ENCODE data around the gene ZNF155. TPM values are rescaled to one million over a fixed set of nuclear protein-coding genes. Genes with fewer than 3 reads are reported as not detected.
A peak's percentile ranks its signal among the peaks of the same experiment; 100 is the strongest.

Gene ZNF155
- total RNA-seq, 1 experiment from 2014 or later, result 6.8 TPM

DNA sequence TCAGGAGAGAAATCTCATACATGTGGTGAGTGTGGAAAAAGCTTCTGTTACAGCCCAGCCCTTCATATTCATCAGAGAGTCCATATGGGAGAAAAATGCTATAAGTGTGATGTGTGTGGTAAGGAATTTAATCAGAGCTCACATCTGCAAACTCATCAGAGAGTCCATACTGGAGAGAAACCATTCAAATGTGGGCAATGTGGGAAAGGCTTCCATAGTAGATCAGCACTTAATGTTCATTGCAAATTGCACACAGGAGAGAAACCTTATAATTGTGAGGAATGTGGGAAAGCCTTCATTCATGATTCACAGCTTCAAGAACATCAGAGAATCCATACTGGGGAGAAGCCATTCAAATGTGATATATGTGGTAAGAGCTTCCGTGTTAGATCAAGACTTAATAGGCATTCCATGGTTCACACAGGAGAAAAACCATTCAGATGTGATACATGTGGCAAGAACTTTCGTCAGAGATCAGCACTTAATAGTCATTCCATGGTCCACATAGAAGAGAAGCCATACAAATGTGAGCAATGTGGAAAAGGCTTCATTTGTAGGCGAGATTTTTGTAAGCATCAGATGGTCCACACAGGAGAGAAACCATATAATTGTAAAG, 17.8 kb upstream of the ZNF155 start:
- H3K4me1 Mint-ChIP-seq (ENCODE audit: low read depth, unreplicated experiment), result no peaks in the 10 kb centered on the region
- no peaks in the 10 kb centered on the region for H3K27me3 Mint-ChIP-seq (ENCODE audit: unreplicated experiment)
- no peak overlapping the region for H3K4me3 Mint-ChIP-seq (ENCODE audit: low read depth, unreplicated experiment)
- TF ChIP-seq, protein P1, sequence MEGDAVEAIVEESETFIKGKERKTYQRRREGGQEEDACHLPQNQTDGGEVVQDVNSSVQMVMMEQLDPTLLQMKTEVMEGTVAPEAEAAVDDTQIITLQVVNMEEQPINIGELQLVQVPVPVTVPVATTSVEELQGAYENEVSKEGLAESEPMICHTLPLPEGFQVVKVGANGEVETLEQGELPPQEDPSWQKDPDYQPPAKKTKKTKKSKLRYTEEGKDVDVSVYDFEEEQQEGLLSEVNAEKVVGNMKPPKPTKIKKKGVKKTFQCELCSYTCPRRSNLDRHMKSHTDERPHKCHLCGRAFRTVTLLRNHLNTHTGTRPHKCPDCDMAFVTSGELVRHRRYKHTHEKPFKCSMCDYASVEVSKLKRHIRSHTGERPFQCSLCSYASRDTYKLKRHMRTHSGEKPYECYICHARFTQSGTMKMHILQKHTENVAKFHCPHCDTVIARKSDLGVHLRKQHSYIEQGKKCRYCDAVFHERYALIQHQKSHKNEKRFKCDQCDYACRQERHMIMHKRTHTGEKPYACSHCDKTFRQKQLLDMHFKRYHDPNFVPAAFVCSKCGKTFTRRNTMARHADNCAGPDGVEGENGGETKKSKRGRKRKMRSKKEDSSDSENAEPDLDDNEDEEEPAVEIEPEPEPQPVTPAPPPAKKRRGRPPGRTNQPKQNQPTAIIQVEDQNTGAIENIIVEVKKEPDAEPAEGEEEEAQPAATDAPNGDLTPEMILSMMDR (IDR thresholded peaks at IDR 0.05; ENCODE audit: unreplicated experiment), result no peak
- CTCF ChIA-PET, result no interaction called here
- BruUV-seq (replicated peaks), result no TSS peak
- no peak for DNase-seq
- no peak overlapping the region for H3K27ac Mint-ChIP-seq (ENCODE audit: unreplicated experiment)
- intact Hi-C loops (cut with micrococcal nuclease; ENCODE audit: unreplicated experiment), result no loop called here
- peaks cover 45% of the 10 kb centered on the region for H3K9me3 Mint-ChIP-seq (ENCODE audit: low read depth, unreplicated experiment)
- peaks cover 14% of the 10 kb centered on the region for H3K36me3 Mint-ChIP-seq (ENCODE audit: insufficient read depth, unreplicated experiment)

DNA sequence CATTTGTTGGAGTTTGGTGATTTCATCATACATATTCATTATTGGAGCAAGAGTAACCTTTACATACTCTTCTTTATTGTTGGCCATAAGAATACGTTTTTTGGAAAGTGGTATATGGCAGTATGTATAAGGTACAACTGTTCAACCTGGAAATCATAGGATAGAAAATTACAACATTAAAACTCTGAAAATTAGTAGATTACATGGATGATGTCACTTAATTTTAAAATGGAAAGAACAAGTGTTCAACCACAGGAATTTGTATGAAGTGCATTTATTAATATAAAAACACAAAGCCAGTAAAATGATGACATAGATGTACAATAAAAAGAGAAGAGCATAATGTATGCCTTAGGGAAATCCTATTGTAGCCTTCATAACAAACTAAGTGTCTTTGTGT, 7.3 kb upstream of the ZNF155 start:
- intact Hi-C loops (cut with micrococcal nuclease; ENCODE audit: unreplicated experiment), result no loop called here
- Mint-ChIP-seq H3K27ac (ENCODE audit: unreplicated experiment) (no peak overlapping the region), H3K4me1 (ENCODE audit: low read depth, unreplicated experiment) (no peaks in the 10 kb centered on the region), H3K4me3 (ENCODE audit: low read depth, unreplicated experiment) (no peak overlapping the region), H3K27me3 (ENCODE audit: unreplicated experiment) (no peaks in the 10 kb centered on the region), H3K36me3 (ENCODE audit: insufficient read depth, unreplicated experiment) (peaks cover 21% of the 10 kb centered on the region), H3K9me3 (ENCODE audit: low read depth, unreplicated experiment) (peaks cover 18% of the 10 kb centered on the region)
- no peak for DNase-seq
- BruUV-seq (replicated peaks), result no TSS peak
- TF ChIP-seq, protein P1 (IDR thresholded peaks at IDR 0.05; ENCODE audit: unreplicated experiment), result no peak
- CTCF ChIA-PET, result no interaction called here

DNA sequence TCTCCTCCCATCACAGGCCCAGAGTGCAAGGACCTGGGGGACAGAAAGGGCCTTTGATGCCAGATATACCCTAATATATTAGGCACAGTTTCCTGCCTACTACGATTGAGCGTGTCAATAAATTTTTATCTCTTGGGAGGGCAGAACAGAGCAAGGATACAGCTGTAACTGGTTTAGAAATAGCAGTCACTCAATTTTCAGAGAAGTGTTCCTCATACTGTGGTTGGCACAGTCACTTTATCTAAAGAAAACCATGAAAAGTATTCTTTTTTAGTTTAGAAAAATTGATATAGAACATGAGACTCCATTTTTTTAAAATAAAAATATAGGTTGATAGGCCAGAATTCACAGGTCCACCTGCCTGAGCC, 460 bp upstream of the ZNF155 start:
- CTCF ChIA-PET, result no interaction called here
- Mint-ChIP-seq H3K4me3 (ENCODE audit: low read depth, unreplicated experiment) (peak overlapping the region; percentile 83), H3K27ac (ENCODE audit: unreplicated experiment) (no peak overlapping the region), H3K9me3 (ENCODE audit: low read depth, unreplicated experiment) (peaks cover 9% of the 10 kb centered on the region), H3K4me1 (ENCODE audit: low read depth, unreplicated experiment) (no peaks in the 10 kb centered on the region), H3K27me3 (ENCODE audit: unreplicated experiment) (no peaks in the 10 kb centered on the region), H3K36me3 (ENCODE audit: insufficient read depth, unreplicated experiment) (peaks cover 11% of the 10 kb centered on the region)
- no peak for DNase-seq
- BruUV-seq (replicated peaks), result no TSS peak
- TF ChIP-seq, protein P1 (IDR thresholded peaks at IDR 0.05; ENCODE audit: unreplicated experiment), result no peak
- intact Hi-C loops (cut with micrococcal nuclease; ENCODE audit: unreplicated experiment), result no loop called here

DNA sequence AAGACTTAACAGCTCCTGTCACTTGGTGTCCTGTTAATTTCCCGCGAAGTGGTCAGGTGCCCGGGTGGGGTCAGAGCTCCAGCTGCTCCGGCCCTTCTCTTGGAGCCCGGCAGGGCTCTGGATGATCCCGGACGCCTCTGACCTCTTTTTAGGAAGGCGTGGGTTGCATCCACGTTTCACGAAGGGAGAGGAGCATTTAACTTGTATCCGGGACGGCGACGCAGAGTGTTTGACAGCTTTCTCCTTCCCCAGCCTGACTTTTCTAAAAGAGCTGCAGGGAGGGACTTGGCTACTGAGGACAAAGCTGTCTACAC, 656 bp downstream of the ZNF155 start:
- H3K4me1 Mint-ChIP-seq (ENCODE audit: low read depth, unreplicated experiment), result no peaks in the 10 kb centered on the region
- no peak for DNase-seq
- intact Hi-C loops (cut with micrococcal nuclease; ENCODE audit: unreplicated experiment), result no loop called here
- CTCF ChIA-PET, result no interaction called here
- H3K27me3 Mint-ChIP-seq (ENCODE audit: unreplicated experiment), result no peaks in the 10 kb centered on the region
- H3K27ac Mint-ChIP-seq (ENCODE audit: unreplicated experiment), result peak overlapping the region; percentile 77
- peaks cover 12% of the 10 kb centered on the region for H3K9me3 Mint-ChIP-seq (ENCODE audit: low read depth, unreplicated experiment)
- BruUV-seq (replicated peaks), result TSS peak; percentile 59
- H3K4me3 Mint-ChIP-seq (ENCODE audit: low read depth, unreplicated experiment), result peak overlapping the region; percentile 83
- TF ChIP-seq, protein P1 (IDR thresholded peaks at IDR 0.05; ENCODE audit: unreplicated experiment), result no peak
- peaks cover 11% of the 10 kb centered on the region for H3K36me3 Mint-ChIP-seq (ENCODE audit: insufficient read depth, unreplicated experiment)
